Mesendoderm (in vitro differentiated cells): ENCODE results near the gene MNAT1.
A peak's percentile ranks its signal among the peaks of the same experiment; 100 is the strongest.

Source experiments
- DNase-seq: peaks from one replicate; pipeline ENCODE4 v3.0.0; 2013
- H2AK5ac ChIP-seq: 2 replicates; pipeline ENCODE4 v1.6.1; 2013; ENCODE audit warnings: low read length, inconsistent platforms
- H2BK120ac ChIP-seq: 2 replicates; pipeline ENCODE4 v1.6.1; 2013; ENCODE audit warnings: low read depth, mild to moderate bottlenecking, low read length, moderate library complexity, mixed read lengths
- H2BK15ac ChIP-seq: replicated peaks from 2 replicates; pipeline ENCODE4 v1.6.1; 2013; ENCODE audit warnings: low read depth, mild to moderate bottlenecking, moderate library complexity
- H2BK5ac ChIP-seq: 2 replicates; pipeline ENCODE4 v1.6.1; 2013; ENCODE audit warnings: low read length, inconsistent platforms
- H3K18ac ChIP-seq: 2 replicates; pipeline ENCODE4 v1.6.1; 2013; ENCODE audit warnings: mild to moderate bottlenecking, low read length, mixed read lengths
- H3K23ac ChIP-seq: one replicate; pipeline ENCODE4 v1.6.1; 2013; ENCODE audit warnings: low read length
- H3K27ac ChIP-seq: 2 replicates; pipeline ENCODE4 v1.5.1; 2013; ENCODE audit warnings: low read depth, mild to moderate bottlenecking, inconsistent platforms, low read length, moderate library complexity
- H3K27me3 ChIP-seq: 2 replicates; pipeline ENCODE4 v1.6.1; 2013; ENCODE audit warnings: low read length, control low read depth, mild to moderate bottlenecking, inconsistent platforms; ENCODE audit not compliant: insufficient read depth, poor library complexity
- H3K36me3 ChIP-seq: 2 replicates; pipeline ENCODE4 v1.6.1; 2013; ENCODE audit warnings: low read length, inconsistent platforms; ENCODE audit not compliant: control insufficient read depth, insufficient read depth
- H3K4ac ChIP-seq: one replicate; pipeline ENCODE4 v1.6.1; 2013; ENCODE audit warnings: low read depth, mild to moderate bottlenecking, low read length, moderate library complexity
- H3K4me1 ChIP-seq: 2 replicates; pipeline ENCODE4 v1.6.1; 2013; ENCODE audit warnings: low read depth, low read length, inconsistent platforms; ENCODE audit not compliant: control insufficient read depth
- H3K4me2 ChIP-seq: 2 replicates; pipeline ENCODE4 v1.6.1; 2013; ENCODE audit warnings: low read length
- H3K4me3 ChIP-seq: 2 replicates; pipeline ENCODE4 v1.5.1; 2013; ENCODE audit warnings: mild to moderate bottlenecking, low read length
- H3K56ac ChIP-seq: one replicate; pipeline ENCODE4 v1.6.1; 2013; ENCODE audit warnings: low read length
- H3K79me1 ChIP-seq: 2 replicates; pipeline ENCODE4 v1.6.1; 2013; ENCODE audit warnings: low read length, inconsistent platforms
- H3K79me2 ChIP-seq: 2 replicates; pipeline ENCODE4 v1.6.1; 2013; ENCODE audit warnings: mild to moderate bottlenecking, low read length; ENCODE audit not compliant: control insufficient read depth, insufficient read depth
- H3K9ac ChIP-seq: 2 replicates; pipeline ENCODE4 v1.6.1; 2013; ENCODE audit warnings: low read length, inconsistent platforms
- H4K5ac ChIP-seq: one replicate; pipeline ENCODE4 v1.6.1; 2013; ENCODE audit warnings: low read length
- H4K8ac ChIP-seq: one replicate; pipeline ENCODE4 v1.6.1; 2013; ENCODE audit warnings: low read depth, mild to moderate bottlenecking, control low read depth, low read length, moderate library complexity
- whole genome bisulfite sequencing: extraction: QIAGEN DNeasy Blood & Tissue Kit; methylation state at CpG from one replicate; pipeline ENCODE4 v1.1.7; 2013; ENCODE audit warnings: low lambda C conversion rate, missing lambda C conversion rate; ENCODE audit not compliant: insufficient coverage; ENCODE audit errors: extremely low coverage; 5-methylcytosine and 5-hydroxymethylcytosine counted together

Gene MNAT1

DNA sequence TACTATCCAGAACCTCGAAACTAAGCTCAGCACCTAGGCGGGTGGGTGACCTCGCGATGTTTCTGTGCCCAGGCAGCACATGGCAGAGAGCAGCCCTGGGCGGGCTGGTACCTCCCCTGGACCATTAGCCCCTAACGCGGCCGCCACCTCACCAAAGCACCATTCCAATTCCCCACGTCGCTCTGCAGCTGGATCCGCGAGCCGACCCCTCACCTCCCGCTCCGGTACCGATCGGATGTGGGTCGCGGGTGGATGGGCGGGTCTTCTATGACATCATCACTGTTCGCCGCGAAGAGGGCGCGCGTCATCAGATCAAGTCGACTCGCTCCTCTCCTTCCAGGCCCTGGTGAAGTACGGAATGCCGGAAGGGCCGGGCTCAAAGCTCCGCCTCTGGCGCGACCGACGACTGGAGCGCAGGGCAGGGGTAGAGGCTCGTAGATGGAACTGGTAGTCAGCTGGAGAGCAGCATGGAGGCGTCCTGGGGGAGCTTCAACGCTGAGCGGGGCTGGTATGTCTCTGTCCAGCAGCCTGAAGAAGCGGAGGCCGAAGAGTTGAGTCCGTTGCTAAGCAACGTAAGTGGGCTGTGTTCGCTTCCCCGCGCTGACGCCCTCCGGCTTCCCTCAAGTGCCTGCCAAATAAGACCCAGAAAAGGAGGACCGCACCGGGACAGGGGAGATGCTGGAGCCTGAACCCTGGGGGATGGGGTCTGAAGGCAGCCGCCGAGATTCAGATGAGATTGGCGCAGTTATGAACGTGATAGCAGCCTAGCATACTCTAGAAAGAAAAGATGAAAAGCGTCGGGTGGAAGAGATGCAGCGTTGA, 246.5 kb downstream of the MNAT1 start, which contains the start of the genes SLC38A6 and TRMT5:
SLC38A6 (plus strand) TSS at position 435 of the 822 bp plus-strand sequence; CDS start at position 468, 33 bp downstream.
TRMT5 (minus strand) TSS at position 269 of the 822 bp plus-strand sequence; CDS start at position 163, 106 bp downstream.
- Histone ChIP-seq H2BK120ac (no peak within 1 kb of the TSS), H3K4me3 (peak within 1 kb of the TSS; percentile 90), H3K56ac (peak within 1 kb of the TSS; percentile 93), H2BK5ac (no peak within 1 kb of the TSS), H3K4me2 (peak within 1 kb of the TSS; percentile 76), H3K4ac (peak within 1 kb of the TSS; percentile 41), H3K27ac (peak within 1 kb of the TSS; percentile 21), H4K8ac (no peak within 1 kb of the TSS), H3K9ac (peak within 1 kb of the TSS; percentile 89), H2BK15ac (no peak within 1 kb of the TSS), H3K27me3 (no peaks in the 10 kb centered on the region), H3K79me1 (peaks cover 2% of the 10 kb centered on the region), H3K23ac (no peak within 1 kb of the TSS), H4K5ac (no peak within 1 kb of the TSS), H3K79me2 (peaks cover 3% of the 10 kb centered on the region), H3K18ac (peak within 1 kb of the TSS; percentile 22), H2AK5ac (no peak within 1 kb of the TSS), H3K36me3 (no peaks in the 10 kb centered on the region), H3K4me1 (peaks cover 2% of the 10 kb centered on the region)
- no CpG with 5 or more reads among the region's 59 CpGs for WGBS
- peak; percentile 98 for DNase-seq

DNA sequence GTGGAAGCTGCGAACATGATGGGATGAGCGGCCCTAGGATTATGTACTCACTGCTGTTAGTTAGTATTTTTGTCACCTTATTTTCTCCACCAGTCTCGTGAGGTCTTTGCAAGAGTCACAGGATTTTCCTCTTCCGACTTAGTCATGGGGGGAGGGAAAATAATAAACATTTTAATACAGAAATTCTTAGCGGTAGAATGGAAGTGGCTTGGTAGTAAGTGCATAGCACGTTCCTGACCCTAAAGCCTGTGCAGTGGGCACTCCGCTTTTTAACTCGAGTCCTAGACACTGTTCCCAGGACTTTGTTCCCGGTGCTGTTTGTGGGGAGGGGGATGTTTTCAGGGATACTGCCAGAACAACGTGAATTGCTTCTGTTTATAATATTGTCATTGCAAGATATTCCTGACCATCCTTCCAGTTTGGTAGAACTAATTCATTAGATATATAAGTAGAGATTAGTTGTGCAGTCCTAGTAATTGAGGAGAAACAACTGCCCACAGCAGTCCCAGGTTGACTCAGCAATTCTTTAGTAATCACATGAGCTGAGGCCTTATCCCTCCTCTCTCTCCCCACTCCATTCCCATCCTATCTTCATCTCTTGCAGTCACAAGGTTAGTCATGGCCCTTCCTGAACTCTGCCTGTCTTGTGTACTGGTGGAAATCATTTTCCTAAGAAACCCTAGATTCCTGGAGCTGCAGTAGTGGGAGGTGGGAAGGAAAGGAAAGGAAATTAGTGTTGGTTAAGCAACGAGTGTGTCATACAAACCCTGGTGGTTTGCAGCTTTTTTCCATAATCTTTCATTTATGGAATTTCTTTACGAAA, 247.3 kb downstream of the MNAT1 start:
- H4K8ac ChIP-seq, result no peak overlapping the region
- H2BK15ac ChIP-seq, result no peak overlapping the region
- peak overlapping the region; percentile 85 for H3K4me3 ChIP-seq
- no peak overlapping the region for H2AK5ac ChIP-seq
- peaks cover 2% of the 10 kb centered on the region for H3K79me1 ChIP-seq
- H2BK120ac ChIP-seq, result no peak overlapping the region
- H2BK5ac ChIP-seq, result no peak overlapping the region
- H3K9ac ChIP-seq, result peak overlapping the region; percentile 86
- peaks cover 2% of the 10 kb centered on the region for H3K4me1 ChIP-seq
- H3K79me2 ChIP-seq, result peaks cover 3% of the 10 kb centered on the region
- no peak overlapping the region for H4K5ac ChIP-seq
- peak overlapping the region; percentile 89 for H3K56ac ChIP-seq
- H3K18ac ChIP-seq, result no peak overlapping the region
- H3K4ac ChIP-seq, result no peak overlapping the region
- H3K27me3 ChIP-seq, result no peaks in the 10 kb centered on the region
- H3K27ac ChIP-seq, result no peak overlapping the region
- H3K36me3 ChIP-seq, result no peaks in the 10 kb centered on the region
- DNase-seq, result peak; percentile 71
- no CpG with 5 or more reads among the region's 12 CpGs for WGBS
- H3K4me2 ChIP-seq, result peak overlapping the region; percentile 76
- no peak overlapping the region for H3K23ac ChIP-seq

DNA sequence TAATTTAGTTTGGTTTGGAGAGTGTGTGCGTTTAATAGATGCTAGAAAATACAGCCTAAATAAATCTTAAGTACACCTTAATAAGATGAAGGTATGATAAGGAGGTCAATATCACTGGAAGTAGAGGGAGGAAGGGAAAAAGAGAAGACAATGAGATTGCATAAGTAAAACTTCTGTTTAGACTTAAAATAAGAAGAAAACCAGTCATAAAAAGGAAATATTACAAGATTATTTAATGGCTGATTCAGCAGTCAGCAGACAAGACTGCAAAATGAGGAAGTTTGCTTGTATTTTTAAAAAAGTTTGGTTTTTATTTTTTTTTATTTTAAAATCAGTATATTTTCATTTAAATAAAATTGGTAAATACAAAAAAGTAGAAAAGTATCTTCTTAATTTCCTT, 249.6 kb downstream of the MNAT1 start:
- Histone ChIP-seq H4K5ac (no peak overlapping the region), H2AK5ac (no peak overlapping the region), H4K8ac (no peak overlapping the region), H3K79me2 (peaks cover 3% of the 10 kb centered on the region), H3K79me1 (peaks cover 2% of the 10 kb centered on the region), H3K23ac (no peak overlapping the region), H3K18ac (no peak overlapping the region), H3K56ac (no peak overlapping the region), H3K36me3 (no peaks in the 10 kb centered on the region), H2BK5ac (no peak overlapping the region), H3K4me1 (peaks cover 2% of the 10 kb centered on the region), H2BK15ac (no peak overlapping the region), H2BK120ac (no peak overlapping the region), H3K27me3 (no peaks in the 10 kb centered on the region), H3K4me3 (no peak overlapping the region), H3K4ac (no peak overlapping the region), H3K4me2 (no peak overlapping the region), H3K27ac (no peak overlapping the region), H3K9ac (no peak overlapping the region)
- WGBS, result 100% methylated on average over 1 of the region's 1 CpG
- no peak for DNase-seq

DNA sequence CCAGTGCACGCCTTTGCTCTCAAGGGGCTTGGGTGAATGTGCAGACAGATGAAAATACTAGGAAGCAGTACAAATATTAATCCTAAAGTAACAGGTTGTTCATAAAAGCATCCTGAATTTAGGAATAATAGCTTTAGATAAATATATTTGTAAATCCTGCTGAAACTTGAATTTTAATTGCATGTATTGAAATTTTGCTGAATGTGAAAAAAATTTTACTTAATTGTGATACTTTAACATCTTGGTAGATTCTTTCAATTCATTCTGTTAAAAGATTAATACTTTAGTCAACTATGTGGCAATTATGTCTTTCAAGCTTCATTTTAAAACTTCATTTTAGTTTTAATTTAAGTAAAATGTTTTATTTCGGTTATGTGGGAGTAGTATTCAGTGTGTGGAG, 251.9 kb downstream of the MNAT1 start:
- Histone ChIP-seq H4K5ac (no peak overlapping the region), H3K79me1 (no peaks in the 10 kb centered on the region), H2BK120ac (no peak overlapping the region), H2BK15ac (no peak overlapping the region), H3K4ac (no peak overlapping the region), H2BK5ac (no peak overlapping the region), H3K4me2 (no peak overlapping the region), H3K4me3 (no peak overlapping the region), H3K36me3 (no peaks in the 10 kb centered on the region), H3K56ac (no peak overlapping the region), H3K27me3 (no peaks in the 10 kb centered on the region), H3K4me1 (peaks cover 2% of the 10 kb centered on the region), H3K18ac (no peak overlapping the region), H3K27ac (no peak overlapping the region), H3K23ac (no peak overlapping the region), H3K79me2 (no peaks in the 10 kb centered on the region), H3K9ac (no peak overlapping the region), H2AK5ac (no peak overlapping the region), H4K8ac (no peak overlapping the region)
- no peak for DNase-seq
- WGBS, result 100% methylated on average over 1 of the region's 2 CpGs

DNA sequence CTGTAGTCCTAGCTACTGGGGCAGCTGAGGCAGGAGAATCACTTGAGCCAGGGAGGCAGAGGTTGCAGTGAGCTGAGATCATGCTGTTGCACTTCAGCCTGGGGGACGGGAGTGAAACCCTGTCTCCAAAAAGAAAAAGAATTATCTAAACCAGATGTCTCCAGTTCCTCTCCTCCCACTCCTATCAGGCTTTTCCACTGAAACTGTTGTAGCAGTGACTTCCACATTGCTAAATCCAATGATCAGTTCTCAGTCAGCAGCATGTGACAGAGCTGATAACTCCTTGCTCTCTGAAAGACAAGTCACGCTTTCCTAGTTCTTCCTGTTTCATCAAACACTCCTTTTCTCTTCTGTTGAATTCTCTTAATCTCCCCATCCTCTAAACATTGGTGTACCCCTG, 255.0 kb downstream of the MNAT1 start:
- Histone ChIP-seq H4K8ac (no peak overlapping the region), H2BK15ac (no peak overlapping the region), H3K79me1 (no peaks in the 10 kb centered on the region), H3K18ac (no peak overlapping the region), H2BK120ac (no peak overlapping the region), H3K4me3 (no peak overlapping the region), H3K56ac (no peak overlapping the region), H3K79me2 (no peaks in the 10 kb centered on the region), H3K9ac (no peak overlapping the region), H3K36me3 (no peaks in the 10 kb centered on the region), H3K27ac (no peak overlapping the region), H3K27me3 (no peaks in the 10 kb centered on the region), H3K4me1 (no peaks in the 10 kb centered on the region), H2BK5ac (no peak overlapping the region), H3K4me2 (no peak overlapping the region), H3K23ac (no peak overlapping the region), H4K5ac (no peak overlapping the region), H2AK5ac (no peak overlapping the region), H3K4ac (no peak overlapping the region)
- no peak for DNase-seq
- WGBS, result no CpG with 5 or more reads among the region's 2 CpGs
